Measurements from ENCODE around the gene BCL2. TPM values are rescaled to one million over a fixed set of nuclear protein-coding genes. Genes with fewer than 3 reads are reported as not detected.

The BCL2 gene
- total RNA-seq, 2 experiments from 2014 or later, result 1.4 to 2.5 TPM

- Histone ChIP-seq H3K4me3 (ENCODE audit: low read depth, low read length, poor library complexity, severe bottlenecking) (no peak overlapping the region), H4K20me1 (ENCODE audit: insufficient read depth, low read length) (no peaks in the 10 kb centered on the region), H3K9me3 (ENCODE audit: low read length) (no peaks in the 10 kb centered on the region), H3K9me2 (ENCODE audit: insufficient read depth, low read length) (no peaks in the 10 kb centered on the region), H3K4me1 (ENCODE audit: insufficient read depth, low read length, poor library complexity, severe bottlenecking) (peaks cover 10% of the 10 kb centered on the region), H3K4me2 (ENCODE audit: low read length) (no peak overlapping the region), H3K36me3 (ENCODE audit: insufficient read depth, low read length) (no peaks in the 10 kb centered on the region), H3K79me2 (ENCODE audit: insufficient read depth, low read depth, low read length) (no peaks in the 10 kb centered on the region), H2AFZ (ENCODE audit: low read length) (no peak overlapping the region), H3K27ac (ENCODE audit: low read depth, low read length, poor library complexity, severe bottlenecking) (no peak overlapping the region)
- no peak for TF ChIP-seq CTCF (conservative IDR thresholded peaks at IDR 0.05; ENCODE audit: low read length)
- no peak for TF ChIP-seq EZH2phosphoT487 (IDR thresholded peaks at IDR 0.05; ENCODE audit: borderline replicate concordance, low read depth, low read length)
- no peak for DNase-seq (ENCODE audit: low spot score)
- CTCF ChIA-PET (ENCODE audit: unreplicated experiment), result no interaction called here
- intact Hi-C loops (cut with micrococcal nuclease; ENCODE audit: unreplicated experiment), result no loop called here
- no TSS peak for BruUV-seq (replicated peaks)
- POLR2A ChIA-PET, result no interaction called here
Measured at GRCh38 chr18:63198868-63199742, 120.5 kb downstream of the BCL2 start.

- CTCF ChIA-PET (ENCODE audit: unreplicated experiment), result interaction anchor here (0.6 kb wide), 1 partner anchor 73 kb away, joined by 3 read pairs; no protein-coding TSS in a partner anchor
- TF ChIP-seq EZH2phosphoT487 (IDR thresholded peaks at IDR 0.05; ENCODE audit: borderline replicate concordance, low read depth, low read length) (no peak), CTCF (conservative IDR thresholded peaks at IDR 0.05; ENCODE audit: low read length) (no peak)
- intact Hi-C loops (cut with micrococcal nuclease; ENCODE audit: unreplicated experiment), result no loop called here
- Histone ChIP-seq H3K4me1 (ENCODE audit: insufficient read depth, low read length, poor library complexity, severe bottlenecking) (peaks cover 10% of the 10 kb centered on the region), H2AFZ (ENCODE audit: low read length) (peak overlapping the region; percentile 90; the same call in 1 of the 2 replicates), H3K9me2 (ENCODE audit: insufficient read depth, low read length) (no peaks in the 10 kb centered on the region), H3K79me2 (ENCODE audit: insufficient read depth, low read depth, low read length) (no peaks in the 10 kb centered on the region), H3K4me2 (ENCODE audit: low read length) (peak overlapping the region; percentile 44), H3K36me3 (ENCODE audit: insufficient read depth, low read length) (no peaks in the 10 kb centered on the region), H4K20me1 (ENCODE audit: insufficient read depth, low read length) (no peaks in the 10 kb centered on the region), H3K27ac (ENCODE audit: low read depth, low read length, poor library complexity, severe bottlenecking) (no peak overlapping the region), H3K9me3 (ENCODE audit: low read length) (no peaks in the 10 kb centered on the region), H3K4me3 (ENCODE audit: low read depth, low read length, poor library complexity, severe bottlenecking) (no peak overlapping the region)
- POLR2A ChIA-PET, result interaction anchor here (0.6 kb wide), 1 partner anchor 20 kb away, joined by 3 read pairs; no protein-coding TSS in a partner anchor
- DNase-seq (ENCODE audit: low spot score), result no peak
- no TSS peak for BruUV-seq (replicated peaks)
Measured at GRCh38 chr18:63198098-63198760, 121.3 kb downstream of the BCL2 start.
